ENCODE measurements around the gene HCRT. TPM values are rescaled to one million over a fixed set of nuclear protein-coding genes. Genes with fewer than 3 reads are reported as not detected.
"Not testable (repeated sequence)": the region's sequence is repeated elsewhere in the genome, so short reads cannot be mapped to it uniquely, and the experiment has no call there.

The HCRT gene
- polyA plus RNA-seq, 1 donor from 2014 or later = not detected

DNA sequence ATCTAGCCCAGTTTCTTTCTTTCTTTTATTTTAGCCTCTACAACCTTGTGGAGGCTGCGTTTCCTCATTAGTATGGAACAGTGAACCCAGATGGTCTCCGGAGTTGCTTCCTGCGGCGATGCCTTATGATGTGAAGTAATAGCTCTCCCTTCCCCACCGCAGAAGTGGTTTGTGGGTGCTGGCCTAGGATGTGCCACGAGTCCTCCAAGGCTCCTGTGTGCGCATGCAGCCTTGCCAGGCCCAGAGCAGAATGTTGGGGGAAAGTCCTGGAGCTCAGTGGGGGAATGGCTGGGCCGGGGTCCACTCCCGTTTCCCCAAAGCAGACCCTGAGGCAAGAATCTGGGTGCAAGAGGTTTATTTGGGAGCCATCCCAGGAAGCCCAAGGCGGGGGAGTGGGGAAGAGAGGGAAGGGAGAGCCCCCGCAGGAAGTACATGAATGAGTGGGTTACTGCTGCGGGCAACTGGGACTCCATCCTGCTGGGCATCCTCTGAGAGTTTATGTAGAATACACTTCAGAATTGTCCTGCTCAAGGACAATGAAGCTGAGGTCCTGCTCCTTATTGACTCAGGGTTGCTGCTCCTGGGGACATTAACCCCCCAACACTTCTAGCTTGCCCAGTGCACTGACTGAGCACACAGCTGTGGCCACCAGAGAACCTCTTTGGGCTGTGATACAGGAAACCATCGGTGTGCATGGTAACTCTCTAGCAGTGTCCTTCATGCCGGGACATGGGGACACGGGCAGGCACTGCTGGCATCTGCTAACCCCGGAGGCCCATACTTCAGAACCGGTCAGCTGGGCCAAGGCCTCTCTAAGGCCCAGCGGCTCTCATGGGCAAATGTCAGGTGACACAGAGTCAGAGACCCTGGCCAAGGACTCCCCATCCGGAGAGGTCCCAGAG is 3.7 kb upstream of the HCRT start:
- Histone ChIP-seq H3K79me2 (replicated peaks; ENCODE audit: insufficient read depth, low read length) (no peaks in the 10 kb centered on the region), H3K9me2 (ENCODE audit: insufficient read depth, low read length) (no peaks in the 10 kb centered on the region), H4K20me1 (ENCODE audit: insufficient read depth) (no peaks in the 10 kb centered on the region), H3F3A (ENCODE audit: insufficient read depth, low read length, poor library complexity, severe bottlenecking) (no peaks in the 10 kb centered on the region), H3K27ac (ENCODE audit: low read length) (no peak overlapping the region), H3K4me2 (ENCODE audit: low read length) (no peak overlapping the region), H3K4me3 (ENCODE audit: low read length) (no peak overlapping the region), H3K36me3 (ENCODE audit: insufficient read depth, low read length) (no peaks in the 10 kb centered on the region), H3K9me3 (ENCODE audit: low read length) (no peaks in the 10 kb centered on the region), H2AFZ (ENCODE audit: low read depth, low read length) (no peak overlapping the region), H3K9ac (ENCODE audit: low read length) (no peak overlapping the region), H3K27me3 (ENCODE audit: insufficient read depth, low read depth, low read length) (no peaks in the 10 kb centered on the region)
- TF ChIP-seq TAF1 (IDR thresholded peaks at IDR 0.05; ENCODE audit: low read depth) (no peak), EZH2 (IDR thresholded peaks at IDR 0.05; ENCODE audit: borderline replicate concordance, insufficient read depth, low read length, poor library complexity, severe bottlenecking) (no peak), SMC3 (conservative IDR thresholded peaks at IDR 0.05; ENCODE audit: poor library complexity) (no peak), POLR2AphosphoS5 (IDR thresholded peaks at IDR 0.05) (no peak), RAD21 (conservative IDR thresholded peaks at IDR 0.05) (no peak), MXI1 (conservative IDR thresholded peaks at IDR 0.05; ENCODE audit: poor library complexity, severe bottlenecking) (no peak), EP300 (conservative IDR thresholded peaks at IDR 0.05; ENCODE audit: poor library complexity, severe bottlenecking) (no peak)
- TF ChIP-seq, protein P1, sequence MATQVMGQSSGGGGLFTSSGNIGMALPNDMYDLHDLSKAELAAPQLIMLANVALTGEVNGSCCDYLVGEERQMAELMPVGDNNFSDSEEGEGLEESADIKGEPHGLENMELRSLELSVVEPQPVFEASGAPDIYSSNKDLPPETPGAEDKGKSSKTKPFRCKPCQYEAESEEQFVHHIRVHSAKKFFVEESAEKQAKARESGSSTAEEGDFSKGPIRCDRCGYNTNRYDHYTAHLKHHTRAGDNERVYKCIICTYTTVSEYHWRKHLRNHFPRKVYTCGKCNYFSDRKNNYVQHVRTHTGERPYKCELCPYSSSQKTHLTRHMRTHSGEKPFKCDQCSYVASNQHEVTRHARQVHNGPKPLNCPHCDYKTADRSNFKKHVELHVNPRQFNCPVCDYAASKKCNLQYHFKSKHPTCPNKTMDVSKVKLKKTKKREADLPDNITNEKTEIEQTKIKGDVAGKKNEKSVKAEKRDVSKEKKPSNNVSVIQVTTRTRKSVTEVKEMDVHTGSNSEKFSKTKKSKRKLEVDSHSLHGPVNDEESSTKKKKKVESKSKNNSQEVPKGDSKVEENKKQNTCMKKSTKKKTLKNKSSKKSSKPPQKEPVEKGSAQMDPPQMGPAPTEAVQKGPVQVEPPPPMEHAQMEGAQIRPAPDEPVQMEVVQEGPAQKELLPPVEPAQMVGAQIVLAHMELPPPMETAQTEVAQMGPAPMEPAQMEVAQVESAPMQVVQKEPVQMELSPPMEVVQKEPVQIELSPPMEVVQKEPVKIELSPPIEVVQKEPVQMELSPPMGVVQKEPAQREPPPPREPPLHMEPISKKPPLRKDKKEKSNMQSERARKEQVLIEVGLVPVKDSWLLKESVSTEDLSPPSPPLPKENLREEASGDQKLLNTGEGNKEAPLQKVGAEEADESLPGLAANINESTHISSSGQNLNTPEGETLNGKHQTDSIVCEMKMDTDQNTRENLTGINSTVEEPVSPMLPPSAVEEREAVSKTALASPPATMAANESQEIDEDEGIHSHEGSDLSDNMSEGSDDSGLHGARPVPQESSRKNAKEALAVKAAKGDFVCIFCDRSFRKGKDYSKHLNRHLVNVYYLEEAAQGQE (IDR thresholded peaks at IDR 0.05; ENCODE audit: borderline replicate concordance) = no peak
- TF ChIP-seq, protein P2, sequence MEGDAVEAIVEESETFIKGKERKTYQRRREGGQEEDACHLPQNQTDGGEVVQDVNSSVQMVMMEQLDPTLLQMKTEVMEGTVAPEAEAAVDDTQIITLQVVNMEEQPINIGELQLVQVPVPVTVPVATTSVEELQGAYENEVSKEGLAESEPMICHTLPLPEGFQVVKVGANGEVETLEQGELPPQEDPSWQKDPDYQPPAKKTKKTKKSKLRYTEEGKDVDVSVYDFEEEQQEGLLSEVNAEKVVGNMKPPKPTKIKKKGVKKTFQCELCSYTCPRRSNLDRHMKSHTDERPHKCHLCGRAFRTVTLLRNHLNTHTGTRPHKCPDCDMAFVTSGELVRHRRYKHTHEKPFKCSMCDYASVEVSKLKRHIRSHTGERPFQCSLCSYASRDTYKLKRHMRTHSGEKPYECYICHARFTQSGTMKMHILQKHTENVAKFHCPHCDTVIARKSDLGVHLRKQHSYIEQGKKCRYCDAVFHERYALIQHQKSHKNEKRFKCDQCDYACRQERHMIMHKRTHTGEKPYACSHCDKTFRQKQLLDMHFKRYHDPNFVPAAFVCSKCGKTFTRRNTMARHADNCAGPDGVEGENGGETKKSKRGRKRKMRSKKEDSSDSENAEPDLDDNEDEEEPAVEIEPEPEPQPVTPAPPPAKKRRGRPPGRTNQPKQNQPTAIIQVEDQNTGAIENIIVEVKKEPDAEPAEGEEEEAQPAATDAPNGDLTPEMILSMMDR (IDR thresholded peaks at IDR 0.05; ENCODE audit: poor library complexity, severe bottlenecking) = no peak

DNA sequence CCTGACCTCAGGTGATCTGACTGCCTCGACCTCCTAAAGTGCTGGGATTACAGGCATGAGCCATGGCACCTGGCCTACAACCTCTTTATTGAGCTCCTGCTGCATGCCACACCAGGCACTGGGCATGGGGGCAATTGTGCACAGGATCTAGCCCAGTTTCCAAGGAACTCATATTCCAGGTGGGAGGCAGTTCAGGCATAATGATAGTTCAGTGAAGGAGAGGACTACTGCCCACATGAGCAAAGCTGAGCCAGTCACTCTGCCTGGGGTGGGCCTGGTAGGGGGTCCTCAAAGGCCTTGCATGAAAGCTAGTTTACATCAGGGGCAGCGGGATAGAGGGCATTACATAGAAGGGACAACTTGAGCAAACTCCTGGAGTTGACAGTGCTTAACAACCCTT is 2.6 kb upstream of the HCRT start:
- Histone ChIP-seq H2AFZ (ENCODE audit: low read depth, low read length) (no peak overlapping the region), H3K4me3 (ENCODE audit: low read length) (no peak overlapping the region), H3K79me2 (replicated peaks; ENCODE audit: insufficient read depth, low read length) (no peaks in the 10 kb centered on the region), H3K27me3 (ENCODE audit: insufficient read depth, low read depth, low read length) (peaks cover 11% of the 10 kb centered on the region), H4K20me1 (ENCODE audit: insufficient read depth) (no peaks in the 10 kb centered on the region), H3K9ac (ENCODE audit: low read length) (no peak overlapping the region), H3K27ac (ENCODE audit: low read length) (no peak overlapping the region), H3K36me3 (ENCODE audit: insufficient read depth, low read length) (no peaks in the 10 kb centered on the region), H3K9me2 (ENCODE audit: insufficient read depth, low read length) (no peaks in the 10 kb centered on the region), H3K4me2 (ENCODE audit: low read length) (no peak overlapping the region), H3K9me3 (ENCODE audit: low read length) (no peaks in the 10 kb centered on the region), H3F3A (ENCODE audit: insufficient read depth, low read length, poor library complexity, severe bottlenecking) (no peaks in the 10 kb centered on the region)
- no peak for TF ChIP-seq EZH2 (IDR thresholded peaks at IDR 0.05; ENCODE audit: borderline replicate concordance, insufficient read depth, low read length, poor library complexity, severe bottlenecking)
- TF ChIP-seq MXI1 (conservative IDR thresholded peaks at IDR 0.05; ENCODE audit: poor library complexity, severe bottlenecking) = no peak
- no peak for TF ChIP-seq POLR2AphosphoS5 (IDR thresholded peaks at IDR 0.05)
- TF ChIP-seq EP300 (conservative IDR thresholded peaks at IDR 0.05; ENCODE audit: poor library complexity, severe bottlenecking) = no peak
- TF ChIP-seq, protein P2 (IDR thresholded peaks at IDR 0.05; ENCODE audit: poor library complexity, severe bottlenecking) = no peak
- TF ChIP-seq SMC3 (conservative IDR thresholded peaks at IDR 0.05; ENCODE audit: poor library complexity) = no peak
- TF ChIP-seq TAF1 (IDR thresholded peaks at IDR 0.05; ENCODE audit: low read depth) = no peak
- TF ChIP-seq RAD21 (conservative IDR thresholded peaks at IDR 0.05) = no peak
- TF ChIP-seq, protein P1 (IDR thresholded peaks at IDR 0.05; ENCODE audit: borderline replicate concordance) = no peak

DNA sequence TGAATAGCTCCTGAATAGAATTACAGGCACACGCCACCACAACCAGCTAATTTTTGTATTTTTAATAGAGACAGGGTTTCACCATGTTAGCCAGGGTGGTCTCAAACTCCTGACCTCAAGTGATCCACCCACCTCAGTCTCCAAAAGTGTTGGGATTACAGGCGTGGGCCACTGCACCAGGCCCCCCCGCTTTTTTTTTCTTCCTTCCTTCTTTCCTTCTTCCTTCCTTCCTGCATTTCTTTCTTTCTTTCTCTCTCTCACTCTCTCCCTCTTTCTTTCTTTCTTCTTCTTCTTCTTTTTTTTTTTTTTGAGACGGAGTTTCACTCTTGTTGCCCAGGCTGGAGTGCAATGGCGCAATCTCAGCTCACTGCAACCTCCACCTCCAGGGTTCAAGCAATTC is 939 bp upstream of the HCRT start:
- peaks cover 26% of the 10 kb centered on the region for H3K27me3 ChIP-seq (ENCODE audit: insufficient read depth, low read depth, low read length)
- not testable (repeated sequence) for H3K9ac ChIP-seq (ENCODE audit: low read length); H3K9me3 ChIP-seq (ENCODE audit: low read length); H3K9me2 ChIP-seq (ENCODE audit: insufficient read depth, low read length); H4K20me1 ChIP-seq (ENCODE audit: insufficient read depth); H2AFZ ChIP-seq (ENCODE audit: low read depth, low read length); H3K4me3 ChIP-seq (ENCODE audit: low read length); H3K79me2 ChIP-seq (replicated peaks; ENCODE audit: insufficient read depth, low read length); H3F3A ChIP-seq (ENCODE audit: insufficient read depth, low read length, poor library complexity, severe bottlenecking); H3K4me2 ChIP-seq (ENCODE audit: low read length); H3K27ac ChIP-seq (ENCODE audit: low read length); H3K36me3 ChIP-seq (ENCODE audit: insufficient read depth, low read length)

Measured in neural cell (in vitro differentiated cells).